Keratinocyte (primary cell): ENCODE results near the gene HERC2. TPM values are rescaled to one million over a fixed set of nuclear protein-coding genes. Genes with fewer than 3 reads are reported as not detected.

ENCODE experiments used
- DNase-seq: peaks from one replicate; pipeline ENCODE4 v3.0.0-alpha.2; 2011; ENCODE audit warnings: low read depth, missing footprints, low spot score
- FAIRE-seq: peaks from 2 replicates; lab custom pipeline; 2011; peaks lifted over from hg19 to GRCh38; lab: Jason Lieb, UNC
- H2AFZ ChIP-seq: 2 replicates; pipeline ENCODE4 v1.6.0; 2012; ENCODE audit warnings: low read length, control low read depth, inconsistent platforms; ENCODE audit not compliant: control insufficient read depth
- H3K27ac ChIP-seq: 2 replicates; pipeline ENCODE4 v1.5.1; 2011; ENCODE audit warnings: low read length; ENCODE audit not compliant: control insufficient read depth, insufficient read depth
- H3K27me3 ChIP-seq: 3 replicates; pipeline ENCODE4 v1.6.0; 2011; ENCODE audit warnings: low read length; ENCODE audit not compliant: control insufficient read depth, insufficient read depth; ENCODE audit errors: extremely low read depth
- H3K36me3 ChIP-seq, 2 experiments: 2 replicates in 1 of 2; 3 replicates in 1 of 2; pipeline ENCODE4 v1.5.1; 2011; ENCODE audit warnings: low read length in 2 of 2, mild to moderate bottlenecking in 1 of 2; ENCODE audit not compliant: control insufficient read depth in 2 of 2, insufficient read depth in 2 of 2; ENCODE audit errors: extremely low read depth in 1 of 2
- H3K4me1 ChIP-seq: 3 replicates; pipeline ENCODE4 v1.5.1; 2011; ENCODE audit warnings: low read length; ENCODE audit not compliant: control insufficient read depth, insufficient read depth; ENCODE audit errors: extremely low read depth
- H3K4me2 ChIP-seq: 3 replicates; pipeline ENCODE4 v1.6.0; 2011; ENCODE audit warnings: low read depth, low read length; ENCODE audit not compliant: control insufficient read depth, insufficient read depth; ENCODE audit errors: extremely low read depth
- H3K4me3 ChIP-seq, 3 experiments: fragments of 200-600 bp in 1 of 3; sonication (generic) in 1 of 3; 2 replicates in 2 of 3; 3 replicates in 1 of 3; pipeline ENCODE4 v1.5.1; 2011 to 2016; ENCODE audit warnings: low read length in 3 of 3, mild to moderate bottlenecking in 3 of 3, control low read depth in 2 of 3, inconsistent platforms in 1 of 3, low read depth in 1 of 3, mixed read lengths in 1 of 3, mixed run types in 1 of 3, moderate library complexity in 1 of 3; ENCODE audit not compliant: control insufficient read depth in 2 of 3, insufficient read depth in 2 of 3; ENCODE audit errors: extremely low read depth in 1 of 3
- H3K79me2 ChIP-seq: 2 replicates; pipeline ENCODE4 v1.6.0; 2012; ENCODE audit warnings: low read length; ENCODE audit not compliant: control insufficient read depth, insufficient read depth
- H3K9ac ChIP-seq: 3 replicates; pipeline ENCODE4 v1.6.0; 2011; ENCODE audit warnings: low read length; ENCODE audit not compliant: control insufficient read depth, insufficient read depth; ENCODE audit errors: extremely low read depth
- H3K9me1 ChIP-seq: 3 replicates; pipeline ENCODE4 v1.6.0; 2011; ENCODE audit warnings: low read length; ENCODE audit not compliant: control insufficient read depth, insufficient read depth; ENCODE audit errors: extremely low read depth
- H3K9me3 ChIP-seq: 2 replicates; pipeline ENCODE4 v1.5.1; 2012; ENCODE audit warnings: low read depth, low read length; ENCODE audit not compliant: control insufficient read depth
- H4K20me1 ChIP-seq: 3 replicates; pipeline ENCODE4 v1.6.0; 2011; ENCODE audit warnings: low read length; ENCODE audit not compliant: control insufficient read depth, insufficient read depth; ENCODE audit errors: extremely low read depth
- CTCF ChIP-seq, 3 experiments: IDR thresholded peaks in 1 of 3; conservative IDR thresholded peaks in 1 of 3; optimal IDR thresholded peaks in 1 of 3; 2 replicates in 2 of 3; 3 replicates in 1 of 3; pipeline versions ENCODE3 to v1.5.1; 2011; ENCODE audit warnings: low read length in 3 of 3, mild to moderate bottlenecking in 3 of 3, moderate library complexity in 2 of 3, control low read depth in 1 of 3, inconsistent platforms in 1 of 3; ENCODE audit not compliant: insufficient read depth in 2 of 3; ENCODE audit errors: extremely low read depth in 1 of 3
- EZH2 ChIP-seq: IDR thresholded peaks from one replicate; pipeline ENCODE4 v1.6.1; 2012; ENCODE audit warnings: inconsistent platforms, mild to moderate bottlenecking, low read length, moderate library complexity
- dilution Hi-C: fragments of 300-500 bp; cut with MboI; formaldehyde crosslinking; loops from one replicate; pipeline ENCODE4 v1.7.0; 2020; ENCODE audit warnings: low sequenced_read_pairs; ENCODE audit not compliant: extremely low pct_ligation_motif_present
- polyA plus RNA-seq, 5 experiments: library from polyadenylated mRNA; depleted of rRNA in 3 of 5; stranded (reverse) in 3 of 5; stranded (forward) in 1 of 5; unstranded in 1 of 5; fragments of >200 nt; gene quantifications; 1 replicate in 1 of 5; 2 replicates in 3 of 5; 3 replicates in 1 of 5; pipeline versions ENCODE4 v1.2.1 to v1.2.3, GENCODE V29; 2011 to 2012; ENCODE audit warnings: missing spikeins in 2 of 5, low read depth in 1 of 5, low replicate concordance in 1 of 5

HERC2 gene
- polyA plus RNA-seq, 1 donor (not counting 4 experiments of a cell fraction or from before 2014, with no cell fraction given), result 12.4 TPM

- Histone ChIP-seq H3K9me1 (no peaks in the 10 kb centered on the region), H3K79me2 (no peaks in the 10 kb centered on the region), H3K27ac (no peak overlapping the region), H3K4me1 (peaks cover 9% of the 10 kb centered on the region), H3K4me3 (no peak overlapping the region), H4K20me1 (peaks cover 3% of the 10 kb centered on the region), H3K9me3 (no peaks in the 10 kb centered on the region), H3K27me3 (peaks cover 66% of the 10 kb centered on the region), H2AFZ (no peak overlapping the region), H3K9ac (no peak overlapping the region), H3K36me3 (no peaks in the 10 kb centered on the region), H3K4me2 (no peak overlapping the region)
- DNase-seq, result no peak
- no peak for TF ChIP-seq CTCF (optimal IDR thresholded peaks at IDR 0.05 in 1 of 3, IDR thresholded peaks at IDR 0.05 in 1 of 3, conservative IDR thresholded peaks at IDR 0.05 in 1 of 3; ENCODE audit: extremely low read depth in 1 of 3, insufficient read depth in 2 of 3, low read length in 3 of 3)
- TF ChIP-seq EZH2, result no peak
- FAIRE-seq, result no peak
- dilution Hi-C loops, result no loop called here
Measured at GRCh38 chr15:28098360-28098765, 223.6 kb downstream of the HERC2 start.

- Histone ChIP-seq H2AFZ (no peak overlapping the region), H3K9ac (no peak overlapping the region), H3K4me3 (no peak overlapping the region), H3K9me3 (no peaks in the 10 kb centered on the region), H3K27ac (no peak overlapping the region), H3K36me3 (no peaks in the 10 kb centered on the region), H3K79me2 (no peaks in the 10 kb centered on the region), H3K4me1 (peaks cover 9% of the 10 kb centered on the region), H3K4me2 (no peak overlapping the region), H3K9me1 (no peaks in the 10 kb centered on the region), H4K20me1 (peaks cover 3% of the 10 kb centered on the region), H3K27me3 (peaks cover 64% of the 10 kb centered on the region)
- FAIRE-seq, result no peak
- no peak for TF ChIP-seq CTCF (optimal IDR thresholded peaks at IDR 0.05 in 1 of 3, IDR thresholded peaks at IDR 0.05 in 1 of 3, conservative IDR thresholded peaks at IDR 0.05 in 1 of 3; ENCODE audit: extremely low read depth in 1 of 3, insufficient read depth in 2 of 3, low read length in 3 of 3)
- TF ChIP-seq EZH2, result no peak
- dilution Hi-C loops, result no loop called here
- DNase-seq, result no peak
Measured at GRCh38 chr15:28097656-28098359, 224.2 kb downstream of the HERC2 start.
